Prostate gland (tissue), 2 donors: Measurements from ENCODE around the gene WDR5.

Experiments
- POLR2A ChIP-seq: fragments of 450-650 bp; IDR thresholded peaks from one replicate; pipeline ENCODE4 v1.6.1; 2016; ENCODE audit warnings: antibody characterized with exemption, mild to moderate bottlenecking
- POLR2AphosphoS5 ChIP-seq: sonication (generic); formaldehyde crosslinking; IDR thresholded peaks from one replicate; pipeline ENCODE4 v1.6.1; 2017; ENCODE audit warnings: antibody characterized with exemption
- TF ChIP-seq, protein P1 (sequence below), 4 experiments: fragments of 200-600 bp in 2 of 4; fragments of 450-650 bp in 2 of 4; sonication (generic) in 2 of 4; IDR thresholded peaks; 1 replicate in 3 of 4; 2 replicates in 1 of 4; pipeline ENCODE4 v1.5.1; 2016 to 2019; ENCODE audit warnings: antibody characterized with exemption in 4 of 4, mild to moderate bottlenecking in 2 of 4, moderate library complexity in 2 of 4

DNA sequence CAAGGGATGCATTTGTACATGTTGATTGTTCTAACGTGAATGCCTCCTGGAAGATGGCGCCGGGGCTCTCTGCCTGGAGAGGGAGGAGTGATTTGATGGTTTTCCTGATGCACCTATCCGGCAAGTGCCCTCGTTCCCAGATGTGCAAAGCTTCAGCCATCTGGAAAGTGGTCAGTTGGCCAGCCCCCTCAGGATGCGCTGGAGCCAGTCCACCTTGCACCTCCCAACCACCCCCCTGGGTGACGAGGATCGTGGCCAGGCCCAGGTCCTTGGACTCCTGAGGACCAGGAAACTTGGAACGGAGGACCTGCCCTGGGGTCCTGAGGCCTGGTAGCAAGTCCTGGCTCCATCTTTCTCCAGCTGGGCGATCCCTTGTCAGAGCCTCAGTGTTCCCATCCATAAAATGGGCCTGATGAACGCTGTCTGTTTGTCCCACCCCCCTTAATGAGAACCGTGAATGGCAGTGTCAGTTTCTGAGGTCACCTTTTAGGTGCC, 52.1 kb downstream of the WDR5 start:
- TF ChIP-seq POLR2AphosphoS5: no peak
- TF ChIP-seq POLR2A: no peak
- TF ChIP-seq, protein P1, sequence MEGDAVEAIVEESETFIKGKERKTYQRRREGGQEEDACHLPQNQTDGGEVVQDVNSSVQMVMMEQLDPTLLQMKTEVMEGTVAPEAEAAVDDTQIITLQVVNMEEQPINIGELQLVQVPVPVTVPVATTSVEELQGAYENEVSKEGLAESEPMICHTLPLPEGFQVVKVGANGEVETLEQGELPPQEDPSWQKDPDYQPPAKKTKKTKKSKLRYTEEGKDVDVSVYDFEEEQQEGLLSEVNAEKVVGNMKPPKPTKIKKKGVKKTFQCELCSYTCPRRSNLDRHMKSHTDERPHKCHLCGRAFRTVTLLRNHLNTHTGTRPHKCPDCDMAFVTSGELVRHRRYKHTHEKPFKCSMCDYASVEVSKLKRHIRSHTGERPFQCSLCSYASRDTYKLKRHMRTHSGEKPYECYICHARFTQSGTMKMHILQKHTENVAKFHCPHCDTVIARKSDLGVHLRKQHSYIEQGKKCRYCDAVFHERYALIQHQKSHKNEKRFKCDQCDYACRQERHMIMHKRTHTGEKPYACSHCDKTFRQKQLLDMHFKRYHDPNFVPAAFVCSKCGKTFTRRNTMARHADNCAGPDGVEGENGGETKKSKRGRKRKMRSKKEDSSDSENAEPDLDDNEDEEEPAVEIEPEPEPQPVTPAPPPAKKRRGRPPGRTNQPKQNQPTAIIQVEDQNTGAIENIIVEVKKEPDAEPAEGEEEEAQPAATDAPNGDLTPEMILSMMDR (IDR thresholded peaks at IDR 0.05): no peak
